IPS-18c (cell line): ENCODE data around the gene CALY.
"Not testable (repeated sequence)": the region's sequence is repeated elsewhere in the genome, so short reads cannot be mapped to it uniquely, and the experiment has no call there.

Experiments used
- H3K4me3 ChIP-seq: 2 replicates; pipeline ENCODE4 v1.7.0; 2013; ENCODE audit warnings: low read depth, mild to moderate bottlenecking, low read length, moderate library complexity; ENCODE audit not compliant: insufficient read depth
- H3K9me3 ChIP-seq: one replicate; pipeline ENCODE4 v1.6.1; 2013; ENCODE audit warnings: mild to moderate bottlenecking, low read length, moderate library complexity; ENCODE audit not compliant: control insufficient read depth, insufficient read depth

The CALY gene

GRCh38 chr10:133325440-133326222 is 11.1 kb downstream of the CALY start:
- peak overlapping the region; percentile 49 for H3K4me3 ChIP-seq

DNA sequence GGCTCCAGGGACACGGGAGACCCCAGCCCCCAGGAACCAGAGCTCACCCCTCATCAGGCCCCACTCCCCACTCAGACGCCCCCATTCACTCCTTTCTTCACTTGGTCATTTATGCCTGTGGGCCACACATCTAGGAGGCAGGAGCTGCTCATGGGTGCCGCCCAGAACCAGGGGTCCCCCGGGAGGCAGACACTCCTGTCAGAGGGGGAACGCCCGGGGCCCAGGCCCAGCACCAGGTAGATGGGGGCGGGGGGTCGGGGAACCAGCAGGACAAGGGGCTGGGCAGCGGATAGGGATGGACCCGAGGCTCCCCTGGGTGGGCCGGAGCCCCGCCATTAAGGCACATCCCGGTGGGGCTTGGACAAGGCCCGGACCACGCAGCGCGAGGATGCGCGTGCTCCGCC is 11.8 kb downstream of the CALY start:
- H3K4me3 ChIP-seq, result peak overlapping the region; percentile 49; the same call in 1 of the 2 replicates
- no peaks in the 10 kb centered on the region for H3K9me3 ChIP-seq

More at GRCh38 chr10:133325440-133326222, 11.1 kb downstream of the CALY start:
- no peaks in the 10 kb centered on the region for H3K9me3 ChIP-seq

DNA sequence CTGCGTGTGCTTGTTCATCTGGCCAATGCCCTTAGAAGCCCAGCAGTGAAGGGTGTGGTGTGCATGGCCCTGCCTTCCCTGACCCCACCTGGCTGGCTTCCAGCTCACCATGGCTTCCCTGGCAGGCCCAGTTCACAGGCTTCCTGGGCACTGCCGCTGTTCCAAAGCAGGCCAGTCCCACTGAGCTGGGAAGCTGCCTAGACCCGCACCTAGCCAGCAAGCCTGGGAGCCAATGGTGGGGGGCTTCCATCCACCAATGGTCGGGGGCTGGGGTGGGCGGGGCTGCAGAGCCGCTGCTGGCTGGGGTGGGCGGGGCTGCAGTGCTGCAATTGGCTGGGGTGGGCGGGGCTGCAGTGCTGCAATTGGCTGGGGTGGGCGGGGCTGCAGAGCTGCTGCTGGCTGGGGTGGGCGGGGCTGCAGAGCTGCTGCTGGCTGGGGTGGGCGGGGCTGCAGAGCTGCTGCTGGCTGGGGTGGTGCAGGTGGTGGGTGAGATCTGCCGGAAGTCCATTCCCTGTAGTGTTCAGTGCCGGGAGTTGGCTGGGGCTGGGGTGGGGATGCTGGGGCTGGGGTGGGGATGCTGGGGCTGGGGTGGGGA is 12.4 kb downstream of the CALY start:
- peak overlapping the region; percentile 31; the same call in 1 of the 2 replicates for H3K4me3 ChIP-seq
- no peaks in the 10 kb centered on the region for H3K9me3 ChIP-seq

DNA sequence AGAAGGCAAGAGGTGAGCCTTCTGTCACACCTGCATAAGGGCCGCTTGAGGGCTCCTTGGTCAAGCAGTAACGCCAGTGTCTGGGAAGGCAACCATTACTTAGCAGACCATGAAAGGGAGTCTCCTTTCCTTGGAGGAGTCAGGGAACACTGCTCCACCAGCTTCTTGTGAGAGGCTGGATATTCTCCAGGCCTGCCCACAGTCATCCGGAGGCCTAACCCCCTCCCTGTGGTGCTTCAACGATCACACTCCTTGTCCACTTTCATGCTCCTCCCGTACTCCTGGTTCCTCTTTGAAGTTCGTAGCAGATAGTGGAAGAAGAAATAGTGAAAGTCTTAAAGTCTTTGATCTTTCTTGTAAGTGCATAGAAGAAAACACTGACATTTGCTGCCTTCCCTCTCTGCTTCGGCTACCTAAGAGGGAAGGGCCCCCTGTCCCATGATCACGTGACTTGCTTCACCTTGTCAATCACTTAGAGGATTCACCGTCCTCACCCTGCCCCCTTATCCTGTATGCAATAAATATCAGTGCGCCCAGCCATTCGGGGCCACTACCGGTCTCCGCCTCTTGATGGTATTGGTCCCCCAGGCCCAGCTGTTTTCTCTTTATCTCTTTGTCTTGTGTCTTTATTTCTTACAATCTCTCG is 14.5 kb downstream of the CALY start:
- H3K9me3 ChIP-seq, H3K4me3 ChIP-seq: not testable (repeated sequence)

- H3K9me3 ChIP-seq, H3K4me3 ChIP-seq: not testable (repeated sequence)
Observed at GRCh38 chr10:133320852-133321422, 15.8 kb downstream of the CALY start.

- peak overlapping the region; percentile 64 for H3K4me3 ChIP-seq
- no peaks in the 10 kb centered on the region for H3K9me3 ChIP-seq
Observed at GRCh38 chr10:133318494-133319127, 18.1 kb downstream of the CALY start.

- Histone ChIP-seq H3K4me3 (no peak overlapping the region), H3K9me3 (no peaks in the 10 kb centered on the region)
Observed at GRCh38 chr10:133316732-133317131, 20.0 kb downstream of the CALY start.

- Histone ChIP-seq H3K9me3 (no peaks in the 10 kb centered on the region), H3K4me3 (no peak overlapping the region)
Observed at GRCh38 chr10:133316266-133316665, 20.4 kb downstream of the CALY start.

- Histone ChIP-seq H3K9me3 (no peaks in the 10 kb centered on the region), H3K4me3 (no peak overlapping the region)
Observed at GRCh38 chr10:133315847-133316246, 20.8 kb downstream of the CALY start.

DNA sequence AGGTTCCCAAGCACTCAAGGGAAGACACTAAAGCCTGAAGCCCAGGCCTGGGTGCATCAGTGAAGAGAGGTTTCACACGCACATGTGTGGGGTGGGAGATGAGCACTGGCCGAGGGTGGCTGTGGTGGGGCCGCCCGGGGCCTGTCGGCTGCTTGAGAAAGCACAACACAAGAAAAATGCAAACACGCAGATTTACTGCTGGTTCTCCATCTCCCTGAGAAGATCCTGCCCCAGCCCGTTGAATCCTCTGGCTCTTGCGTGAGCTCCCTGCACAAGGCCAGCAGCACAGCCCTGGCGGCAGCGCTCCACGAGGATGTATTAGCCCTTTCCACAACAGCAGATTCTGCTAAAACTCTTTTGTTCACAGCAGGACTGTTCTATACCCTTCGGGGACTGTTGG is 21.8 kb downstream of the CALY start:
- no peak overlapping the region for H3K4me3 ChIP-seq
- no peaks in the 10 kb centered on the region for H3K9me3 ChIP-seq

- Histone ChIP-seq H3K9me3 (peaks cover 2% of the 10 kb centered on the region), H3K4me3 (no peak overlapping the region)
Observed at GRCh38 chr10:133313192-133313591, 23.5 kb downstream of the CALY start.

DNA sequence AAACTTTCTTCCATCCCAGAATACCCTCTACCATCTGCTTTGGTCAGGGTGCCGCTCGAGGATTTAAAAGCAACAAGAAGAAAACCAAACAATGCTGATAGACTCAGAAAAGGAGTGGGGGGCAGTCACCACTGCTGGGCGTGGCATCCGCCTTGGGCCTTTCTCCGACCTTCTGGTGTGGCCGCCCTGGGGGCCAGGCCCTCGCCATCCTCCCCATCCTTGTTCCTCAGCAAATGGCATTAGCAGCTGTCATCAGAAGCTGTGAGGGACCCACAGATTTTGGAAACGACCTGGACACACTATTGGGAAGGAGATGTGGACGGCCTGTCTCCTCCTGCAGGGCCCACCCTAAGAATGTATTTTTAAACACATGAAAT is 23.9 kb downstream of the CALY start:
- peaks cover 2% of the 10 kb centered on the region for H3K9me3 ChIP-seq
- no peak overlapping the region for H3K4me3 ChIP-seq

- peaks cover 2% of the 10 kb centered on the region for H3K9me3 ChIP-seq
- H3K4me3 ChIP-seq, result no peak overlapping the region
Observed at GRCh38 chr10:133312016-133312768, 24.5 kb downstream of the CALY start.

GRCh38 chr10:133311570-133311969 is 25.1 kb downstream of the CALY start:
- Histone ChIP-seq H3K9me3 (peaks cover 2% of the 10 kb centered on the region), H3K4me3 (no peak overlapping the region)

DNA sequence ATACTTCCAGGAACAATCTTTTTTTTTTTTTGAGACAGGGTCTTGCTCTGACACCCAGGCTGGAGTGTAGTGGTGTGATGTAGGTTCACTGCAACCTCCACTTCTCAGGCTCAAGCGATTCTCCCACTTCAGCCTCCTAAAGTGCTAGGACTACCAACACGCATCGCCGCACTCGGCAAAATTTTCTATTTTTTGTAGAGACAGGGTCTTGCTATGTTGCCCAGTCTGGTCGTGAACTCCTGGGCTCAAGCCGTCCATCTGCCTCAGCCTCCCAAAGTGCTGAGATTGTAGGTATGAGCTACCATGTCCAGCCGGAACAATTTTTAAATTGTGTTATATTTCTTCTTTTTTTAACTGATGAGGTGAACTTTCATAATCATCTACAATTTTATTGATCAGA is 25.9 kb downstream of the CALY start:
- Histone ChIP-seq H3K9me3 (peaks cover 2% of the 10 kb centered on the region), H3K4me3 (no peak overlapping the region)

- H3K9me3 ChIP-seq, result peaks cover 2% of the 10 kb centered on the region
Observed at GRCh38 chr10:133310399-133310755, 26.3 kb downstream of the CALY start.

More at GRCh38 chr10:133310399-133310755, 26.3 kb downstream of the CALY start:
- H3K4me3 ChIP-seq, result no peak overlapping the region
